GM12878 (cell line): ENCODE results near the gene DEPDC1.

Source experiments
- BMI1 ChIP-seq: fragments of 450-650 bp; IDR thresholded peaks from 2 replicates; pipeline ENCODE4 v1.6.1; 2016; ENCODE audit warnings: mild to moderate bottlenecking, moderate library complexity, borderline replicate concordance
- BRCA1 ChIP-seq: IDR thresholded peaks from 2 replicates; pipeline ENCODE4 v1.6.1; 2011; ENCODE audit warnings: low read depth, low read length, improper control_type of control experiment
- EP300 ChIP-seq, 2 experiments: fragments of 150-350 bp in 1 of 2; IDR thresholded peaks; 2 replicates each; pipeline ENCODE4 v1.6.1; 2011 to 2012; ENCODE audit warnings: low read depth in 2 of 2, low read length in 2 of 2, borderline replicate concordance in 1 of 2, improper control_type of control experiment in 1 of 2, inconsistent platforms in 1 of 2; ENCODE audit not compliant: control insufficient read depth in 1 of 2
- EZH2 ChIP-seq: IDR thresholded peaks from 2 replicates; pipeline ENCODE4 v1.6.1; 2012; ENCODE audit warnings: low read depth, mild to moderate bottlenecking, control low read depth, inconsistent platforms, low read length, borderline replicate concordance; ENCODE audit not compliant: control insufficient read depth
- JUNB ChIP-seq: IDR thresholded peaks from 2 replicates; pipeline ENCODE4 v1.6.1; 2016; ENCODE audit warnings: antibody characterized with exemption, mild to moderate bottlenecking
- MYC ChIP-seq: IDR thresholded peaks from 2 replicates; pipeline ENCODE4 v1.6.1; 2011; ENCODE audit warnings: mild to moderate bottlenecking, low read length, moderate library complexity, inconsistent platforms; ENCODE audit not compliant: insufficient read depth, insufficient replicate concordance, insufficient read length, severe bottlenecking
- POLR2AphosphoS5 ChIP-seq: IDR thresholded peaks from 2 replicates; pipeline ENCODE4 v1.6.1; 2011; ENCODE audit warnings: mild to moderate bottlenecking, low read length, inconsistent platforms
- TF ChIP-seq, protein P1 (sequence below), 3 experiments: IDR thresholded peaks in 2 of 3; conservative IDR thresholded peaks in 1 of 3; 2 replicates each; pipeline ENCODE4 v1.5.1; 2011; ENCODE audit warnings: low read depth in 3 of 3, low read length in 3 of 3, mild to moderate bottlenecking in 3 of 3, control low read depth in 2 of 3, moderate library complexity in 2 of 3, inconsistent platforms in 1 of 3, mixed read lengths in 1 of 3; ENCODE audit not compliant: control insufficient read depth in 2 of 3, insufficient read depth in 1 of 3; ENCODE audit errors: extremely low read depth in 1 of 3
- TF ChIP-seq, protein P2 (sequence below): fragments of 450-650 bp; IDR thresholded peaks from 2 replicates; pipeline ENCODE4 v1.6.1; 2014; ENCODE audit warnings: mild to moderate bottlenecking
- TF ChIP-seq, protein P3 (sequence below): IDR thresholded peaks from 2 replicates; pipeline ENCODE4 v1.6.1; 2012; ENCODE audit warnings: low read depth, low read length, improper control_type of control experiment

DNA sequence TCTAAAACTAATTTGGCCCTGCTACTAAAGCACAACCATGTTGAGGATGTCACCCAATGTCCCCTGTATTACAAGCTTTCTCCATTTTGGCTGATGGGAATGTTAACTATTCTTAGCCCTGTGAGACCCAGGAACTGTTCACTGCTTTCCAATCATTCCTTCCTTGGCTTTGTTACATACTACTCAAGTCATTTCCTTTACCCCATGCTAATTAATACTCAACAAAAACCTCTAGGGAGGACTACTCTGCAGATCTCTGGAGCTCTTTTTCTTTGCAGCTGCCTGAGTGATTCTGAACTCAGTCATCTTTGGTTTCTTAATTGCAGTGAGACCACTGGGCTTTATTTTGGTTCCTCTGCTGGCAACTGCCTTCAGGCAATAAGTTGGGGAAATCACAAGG lies 23.8 kb downstream of the DEPDC1 start:
- TF ChIP-seq EP300 (IDR thresholded peaks at IDR 0.05; ENCODE audit: borderline replicate concordance in 1 of 2, control insufficient read depth in 1 of 2, low read depth in 2 of 2, low read length in 2 of 2) (no peak), POLR2AphosphoS5 (no peak), MYC (no peak), EZH2 (no peak), BRCA1 (no peak), JUNB (no peak), BMI1 (no peak)
- TF ChIP-seq, protein P1, sequence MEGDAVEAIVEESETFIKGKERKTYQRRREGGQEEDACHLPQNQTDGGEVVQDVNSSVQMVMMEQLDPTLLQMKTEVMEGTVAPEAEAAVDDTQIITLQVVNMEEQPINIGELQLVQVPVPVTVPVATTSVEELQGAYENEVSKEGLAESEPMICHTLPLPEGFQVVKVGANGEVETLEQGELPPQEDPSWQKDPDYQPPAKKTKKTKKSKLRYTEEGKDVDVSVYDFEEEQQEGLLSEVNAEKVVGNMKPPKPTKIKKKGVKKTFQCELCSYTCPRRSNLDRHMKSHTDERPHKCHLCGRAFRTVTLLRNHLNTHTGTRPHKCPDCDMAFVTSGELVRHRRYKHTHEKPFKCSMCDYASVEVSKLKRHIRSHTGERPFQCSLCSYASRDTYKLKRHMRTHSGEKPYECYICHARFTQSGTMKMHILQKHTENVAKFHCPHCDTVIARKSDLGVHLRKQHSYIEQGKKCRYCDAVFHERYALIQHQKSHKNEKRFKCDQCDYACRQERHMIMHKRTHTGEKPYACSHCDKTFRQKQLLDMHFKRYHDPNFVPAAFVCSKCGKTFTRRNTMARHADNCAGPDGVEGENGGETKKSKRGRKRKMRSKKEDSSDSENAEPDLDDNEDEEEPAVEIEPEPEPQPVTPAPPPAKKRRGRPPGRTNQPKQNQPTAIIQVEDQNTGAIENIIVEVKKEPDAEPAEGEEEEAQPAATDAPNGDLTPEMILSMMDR (IDR thresholded peaks at IDR 0.05 in 2 of 3, conservative IDR thresholded peaks at IDR 0.05 in 1 of 3; ENCODE audit: control insufficient read depth in 2 of 3, extremely low read depth in 1 of 3, insufficient read depth in 1 of 3, low read depth in 3 of 3, low read length in 3 of 3): no peak
- TF ChIP-seq, protein P2, sequence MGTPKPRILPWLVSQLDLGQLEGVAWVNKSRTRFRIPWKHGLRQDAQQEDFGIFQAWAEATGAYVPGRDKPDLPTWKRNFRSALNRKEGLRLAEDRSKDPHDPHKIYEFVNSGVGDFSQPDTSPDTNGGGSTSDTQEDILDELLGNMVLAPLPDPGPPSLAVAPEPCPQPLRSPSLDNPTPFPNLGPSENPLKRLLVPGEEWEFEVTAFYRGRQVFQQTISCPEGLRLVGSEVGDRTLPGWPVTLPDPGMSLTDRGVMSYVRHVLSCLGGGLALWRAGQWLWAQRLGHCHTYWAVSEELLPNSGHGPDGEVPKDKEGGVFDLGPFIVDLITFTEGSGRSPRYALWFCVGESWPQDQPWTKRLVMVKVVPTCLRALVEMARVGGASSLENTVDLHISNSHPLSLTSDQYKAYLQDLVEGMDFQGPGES: no peak
- TF ChIP-seq, protein P3, sequence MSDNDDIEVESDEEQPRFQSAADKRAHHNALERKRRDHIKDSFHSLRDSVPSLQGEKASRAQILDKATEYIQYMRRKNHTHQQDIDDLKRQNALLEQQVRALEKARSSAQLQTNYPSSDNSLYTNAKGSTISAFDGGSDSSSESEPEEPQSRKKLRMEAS: no peak
